ENCODE data around the gene CT47B1. TPM values are rescaled to one million over a fixed set of nuclear protein-coding genes. Genes with fewer than 3 reads are reported as not detected.

The CT47B1 gene
- total RNA-seq, 1 donor from 2014 or later, result not detected

- intact Hi-C loops (cut with DNase I), result no loop called here
- no peak for ATAC-seq
- H3K9me3 ChIP-seq, result no peaks in the 10 kb centered on the region
- no peak for TF ChIP-seq CTCF (IDR thresholded peaks at IDR 0.05)
- DNase-seq, result no peak
- H3K36me3 ChIP-seq, result no peaks in the 10 kb centered on the region
- H3K27me3 ChIP-seq (ENCODE audit: low read depth), result no peaks in the 10 kb centered on the region
- H3K4me3 ChIP-seq, result no peak overlapping the region
- no peak overlapping the region for H3K27ac ChIP-seq
- no peaks in the 10 kb centered on the region for H3K4me1 ChIP-seq
Observed at GRCh38 chrX:120825146-120825545, 50.5 kb downstream of the CT47B1 start.

- Histone ChIP-seq H3K27ac (no peak overlapping the region), H3K9me3 (no peaks in the 10 kb centered on the region), H3K36me3 (no peaks in the 10 kb centered on the region), H3K4me3 (no peak overlapping the region), H3K27me3 (ENCODE audit: low read depth) (no peaks in the 10 kb centered on the region), H3K4me1 (no peaks in the 10 kb centered on the region)
- intact Hi-C loops (cut with DNase I), result no loop called here
- DNase-seq (no peak), ATAC-seq (no peak)
- TF ChIP-seq CTCF (IDR thresholded peaks at IDR 0.05), result no peak
Observed at GRCh38 chrX:120824021-120824420, 51.6 kb downstream of the CT47B1 start.

GRCh38 chrX:120823556-120823955 lies 52.1 kb downstream of the CT47B1 start:
- no peaks in the 10 kb centered on the region for H3K4me1 ChIP-seq
- ATAC-seq (no peak), DNase-seq (no peak)
- H3K27ac ChIP-seq, result no peak overlapping the region
- no peaks in the 10 kb centered on the region for H3K9me3 ChIP-seq
- intact Hi-C loops (cut with DNase I), result no loop called here
- no peaks in the 10 kb centered on the region for H3K27me3 ChIP-seq (ENCODE audit: low read depth)
- TF ChIP-seq CTCF (IDR thresholded peaks at IDR 0.05), result no peak
- no peaks in the 10 kb centered on the region for H3K36me3 ChIP-seq
- no peak overlapping the region for H3K4me3 ChIP-seq

Other genes starting within 250 kb of the CT47B1 start
- gene C1GALT1C1, start 245.8 kb downstream of the CT47B1 start, total RNA-seq, result 21.8 TPM
- gene CT47A11, start 61.3 kb upstream of the CT47B1 start, total RNA-seq, result not detected
- not detected for gene CT47A10, start 66.2 kb upstream of the CT47B1 start, total RNA-seq
- not detected for gene CT47A9, start 71.0 kb upstream of the CT47B1 start, total RNA-seq
- not detected for gene CT47A8, start 75.9 kb upstream of the CT47B1 start, total RNA-seq
- not detected for gene CT47A7, start 80.7 kb upstream of the CT47B1 start, total RNA-seq
- gene CT47A6, start 85.6 kb upstream of the CT47B1 start, total RNA-seq, result not detected
- not detected for gene CT47A5, start 90.5 kb upstream of the CT47B1 start, total RNA-seq
- gene CT47A4, start 95.3 kb upstream of the CT47B1 start, total RNA-seq, result not detected
- not detected for gene CT47A3, start 100.2 kb upstream of the CT47B1 start, total RNA-seq
- gene CT47A2, start 105.1 kb upstream of the CT47B1 start, total RNA-seq, result not detected
- not detected for gene CT47A1, start 109.9 kb upstream of the CT47B1 start, total RNA-seq
- 1.4 TPM for gene GLUD2, start 171.7 kb upstream of the CT47B1 start, total RNA-seq